HEK293 (cell line): ENCODE measurements around the gene MLN.

Source experiments
- GLI2 ChIP-seq: fragments of 450-650 bp; formaldehyde crosslinking; IDR thresholded peaks from 2 replicates; pipeline ENCODE4; 2017; ENCODE audit warnings: missing biosample characterization, missing genetic modification characterization, low read depth, borderline replicate concordance
- HOXC10 ChIP-seq: sonication (generic); formaldehyde crosslinking; IDR thresholded peaks from 2 replicates; pipeline ENCODE4 v1.8.1; 2023; ENCODE audit warnings: mild to moderate bottlenecking, missing genetic modification reagents
- KLF10 ChIP-seq: fragments of 450-650 bp; IDR thresholded peaks from 2 replicates; pipeline ENCODE4 v1.5.1; 2018; ENCODE audit warnings: missing biosample characterization, mild to moderate bottlenecking, missing genetic modification characterization
- MZF1 ChIP-seq: fragments of 450-650 bp; formaldehyde crosslinking; IDR thresholded peaks from 2 replicates; pipeline ENCODE4 v1.5.1; 2017; ENCODE audit warnings: missing biosample characterization, missing genetic modification characterization, borderline replicate concordance
- OVOL3 ChIP-seq: fragments of 450-650 bp; formaldehyde crosslinking; IDR thresholded peaks from 2 replicates; pipeline ENCODE4 v1.5.1; 2016; ENCODE audit warnings: missing biosample characterization, missing genetic modification characterization
- RBAK ChIP-seq: fragments of 450-650 bp; formaldehyde crosslinking; IDR thresholded peaks from 2 replicates; pipeline ENCODE4 v1.5.1; 2016; ENCODE audit warnings: missing biosample characterization, missing genetic modification characterization
- YY2 ChIP-seq: fragments of 450-650 bp; formaldehyde crosslinking; IDR thresholded peaks from 2 replicates; pipeline ENCODE4 v1.5.1; 2016; ENCODE audit warnings: missing biosample characterization, missing genetic modification characterization
- ZBTB20 ChIP-seq: fragments of 450-650 bp; formaldehyde crosslinking; IDR thresholded peaks from 2 replicates; pipeline ENCODE4 v1.5.1; 2016; ENCODE audit warnings: missing biosample characterization, missing genetic modification characterization
- ZBTB21 ChIP-seq: fragments of 450-650 bp; formaldehyde crosslinking; IDR thresholded peaks from 2 replicates; pipeline ENCODE4 v1.5.1; 2017; ENCODE audit warnings: missing biosample characterization, missing genetic modification characterization
- ZBTB48 ChIP-seq: fragments of 450-650 bp; formaldehyde crosslinking; IDR thresholded peaks from 2 replicates; pipeline ENCODE4 v1.5.1; 2016; ENCODE audit warnings: missing biosample characterization, missing genetic modification characterization
- ZFP37 ChIP-seq: fragments of 450-650 bp; formaldehyde crosslinking; IDR thresholded peaks from 2 replicates; pipeline ENCODE4 v1.5.1; 2016; ENCODE audit warnings: missing biosample characterization, missing genetic modification characterization
- ZNF140 ChIP-seq: fragments of 450-650 bp; formaldehyde crosslinking; IDR thresholded peaks from 2 replicates; pipeline ENCODE4 v1.5.1; 2016; ENCODE audit warnings: missing biosample characterization, missing genetic modification characterization
- ZNF146 ChIP-seq: fragments of 450-650 bp; formaldehyde crosslinking; IDR thresholded peaks from 2 replicates; pipeline ENCODE4 v1.5.1; 2016; ENCODE audit warnings: missing biosample characterization, missing genetic modification characterization
- ZNF16 ChIP-seq: fragments of 450-650 bp; formaldehyde crosslinking; IDR thresholded peaks from 2 replicates; pipeline ENCODE4 v1.5.1; 2016; ENCODE audit warnings: low read depth, missing biosample characterization, missing genetic modification characterization
- ZNF174 ChIP-seq: fragments of 450-650 bp; formaldehyde crosslinking; IDR thresholded peaks from 2 replicates; pipeline ENCODE4 v1.5.0; 2017; ENCODE audit warnings: missing biosample characterization, mild to moderate bottlenecking, missing genetic modification characterization
- ZNF175 ChIP-seq: fragments of 450-650 bp; formaldehyde crosslinking; IDR thresholded peaks from 2 replicates; pipeline ENCODE4 v1.5.1; 2016; ENCODE audit warnings: missing biosample characterization, missing genetic modification characterization
- ZNF366 ChIP-seq: fragments of 450-650 bp; formaldehyde crosslinking; conservative IDR thresholded peaks from 2 replicates; pipeline ENCODE4 v1.5.1; 2016; ENCODE audit warnings: missing biosample characterization, missing genetic modification characterization
- ZNF423 ChIP-seq: fragments of 450-650 bp; formaldehyde crosslinking; IDR thresholded peaks from 2 replicates; pipeline ENCODE4 v1.5.1; 2016; ENCODE audit warnings: missing biosample characterization, missing genetic modification characterization
- ZNF426 ChIP-seq: fragments of 450-650 bp; formaldehyde crosslinking; IDR thresholded peaks from 2 replicates; pipeline ENCODE4 v1.5.1; 2017; ENCODE audit warnings: missing biosample characterization, missing genetic modification characterization, mild to moderate bottlenecking, inconsistent platforms, moderate library complexity
- ZNF433 ChIP-seq: fragments of 450-650 bp; formaldehyde crosslinking; IDR thresholded peaks from 2 replicates; pipeline ENCODE4 v1.5.1; 2016; ENCODE audit warnings: missing biosample characterization, missing genetic modification characterization, low read depth
- ZNF510 ChIP-seq: fragments of 450-650 bp; formaldehyde crosslinking; IDR thresholded peaks from 2 replicates; pipeline ENCODE4 v1.5.1; 2018; ENCODE audit warnings: mild to moderate bottlenecking, missing genetic modification characterization, missing biosample characterization; ENCODE audit not compliant: insufficient replicate concordance
- ZNF514 ChIP-seq: fragments of 450-650 bp; formaldehyde crosslinking; IDR thresholded peaks from 2 replicates; pipeline ENCODE4 v1.5.1; 2016; ENCODE audit warnings: missing biosample characterization, missing genetic modification characterization
- ZNF560 ChIP-seq: fragments of 450-650 bp; formaldehyde crosslinking; IDR thresholded peaks from 2 replicates; pipeline ENCODE4 v1.5.1; 2017; ENCODE audit warnings: missing biosample characterization, missing genetic modification characterization, borderline replicate concordance
- ZNF624 ChIP-seq: fragments of 450-650 bp; formaldehyde crosslinking; IDR thresholded peaks from 2 replicates; pipeline ENCODE4 v1.5.1; 2017; ENCODE audit warnings: missing biosample characterization, missing genetic modification characterization
- ZNF843 ChIP-seq: fragments of 450-650 bp; formaldehyde crosslinking; IDR thresholded peaks from 2 replicates; pipeline ENCODE4 v1.5.1; 2016; ENCODE audit warnings: missing biosample characterization, missing genetic modification characterization
- ZSCAN23 ChIP-seq: fragments of 450-650 bp; formaldehyde crosslinking; IDR thresholded peaks from 2 replicates; pipeline ENCODE4 v1.5.1; 2016; ENCODE audit warnings: missing biosample characterization, missing genetic modification characterization
- TF ChIP-seq, protein P1 (sequence below): fragments of 450-650 bp; formaldehyde crosslinking; IDR thresholded peaks from 2 replicates; pipeline ENCODE4 v1.5.1; 2017; ENCODE audit warnings: missing biosample characterization, missing genetic modification characterization
- TF ChIP-seq, protein P2 (sequence below): fragments of 450-650 bp; formaldehyde crosslinking; IDR thresholded peaks from 2 replicates; pipeline ENCODE4 v1.5.1; 2016; ENCODE audit warnings: missing biosample characterization, missing genetic modification characterization
- TF ChIP-seq, protein P3 (sequence below): fragments of 450-650 bp; formaldehyde crosslinking; IDR thresholded peaks from 2 replicates; pipeline ENCODE4 v1.5.1; 2016; ENCODE audit warnings: missing biosample characterization, missing genetic modification characterization
- TF ChIP-seq, protein P4 (sequence below): fragments of 450-650 bp; formaldehyde crosslinking; IDR thresholded peaks from 2 replicates; pipeline ENCODE4 v1.5.1; 2016; ENCODE audit warnings: missing biosample characterization, missing genetic modification characterization
- TF ChIP-seq, protein P5 (sequence below): fragments of 450-650 bp; formaldehyde crosslinking; IDR thresholded peaks from 2 replicates; pipeline ENCODE4 v1.5.1; 2016; ENCODE audit warnings: missing biosample characterization, missing genetic modification characterization

Gene MLN

DNA sequence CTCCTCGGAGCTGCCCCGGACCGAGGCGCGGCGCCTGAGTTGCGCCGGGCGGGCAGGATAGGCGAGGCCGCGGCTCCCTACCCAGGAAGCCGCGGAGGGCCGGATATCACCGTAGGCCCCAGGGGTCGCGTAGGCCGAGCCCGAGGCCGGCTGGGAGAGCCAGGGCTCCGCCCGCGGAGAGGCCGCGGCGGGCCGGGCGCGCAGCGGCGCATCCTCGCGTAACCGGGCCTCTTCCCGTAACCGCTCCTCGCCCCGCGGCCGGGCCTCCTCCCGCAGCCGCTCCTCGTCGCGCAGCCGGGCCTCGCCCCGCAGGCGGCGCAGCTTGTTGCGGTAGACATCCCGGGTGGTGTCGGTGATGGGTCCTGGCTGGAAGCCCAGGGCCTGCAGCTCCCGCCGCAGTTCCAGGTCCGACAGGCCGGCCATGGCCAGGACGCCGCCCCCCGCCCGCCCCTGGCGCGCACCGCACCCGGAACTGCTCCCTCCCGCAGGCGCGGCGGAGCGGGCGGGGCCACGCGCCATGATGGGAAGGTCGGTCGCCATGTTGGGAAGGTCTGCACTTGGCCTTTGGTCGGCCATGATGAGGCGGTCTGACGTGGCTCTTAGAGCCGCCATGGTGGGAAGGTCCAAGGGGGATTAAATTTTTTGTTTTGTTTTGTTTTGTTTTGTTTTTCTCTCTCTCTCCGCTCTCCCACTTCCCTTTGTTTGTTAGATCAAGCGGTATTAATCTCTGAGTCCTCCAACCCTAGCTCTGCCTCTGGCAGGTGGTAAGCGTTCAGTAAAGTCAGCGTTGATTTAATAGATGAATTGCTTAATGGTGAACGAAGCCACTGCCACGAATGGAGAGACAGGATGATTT, 14.9 kb downstream of the MLN start, which contains the start of gene LEMD2 (continued):
- TF ChIP-seq ZNF366 (tag by site-specific recombination) (no peak), ZFP37 (tag by site-specific recombination) (no peak), ZNF16 (tag by site-specific recombination) (no peak), ZNF175 (tag by site-specific recombination) (no peak), ZNF624 (tag by site-specific recombination) (no peak), ZNF174 (tag by site-specific recombination) (no peak), ZNF146 (tag by site-specific recombination) (no peak; the same call in 1 of the 2 replicates), RBAK (tag by site-specific recombination) (no peak), ZBTB21 (peak; percentile 57; the same call in 1 of the 2 replicates), ZNF423 (tag by site-specific recombination) (no peak), ZNF140 (tag by site-specific recombination) (no peak), OVOL3 (tag by site-specific recombination) (peak; percentile 52; the same call in 1 of the 2 replicates), ZNF843 (peak; percentile 67; the same call in 1 of the 2 replicates), MZF1 (tag by site-specific recombination) (no peak), ZSCAN23 (tag by site-specific recombination) (peak; percentile 54; the same call in 1 of the 2 replicates), ZNF426 (tag by site-specific recombination) (no peak), ZNF560 (no peak), ZBTB20 (peak; percentile 76; the same call in 1 of the 2 replicates), ZBTB48 (tag by site-specific recombination) (0 out of 2 replicates have a peak, but pooled peaks have one; percentile 6), ZNF514 (no peak), KLF10 (tag by site-specific recombination) (peak; percentile 95), ZNF510 (tag by site-specific recombination) (no peak), YY2 (tag by site-specific recombination) (peak; percentile 100), ZNF433 (tag by site-specific recombination) (no peak), HOXC10 (no peak), GLI2 (tag by site-specific recombination) (no peak)
- TF ChIP-seq, protein P1, sequence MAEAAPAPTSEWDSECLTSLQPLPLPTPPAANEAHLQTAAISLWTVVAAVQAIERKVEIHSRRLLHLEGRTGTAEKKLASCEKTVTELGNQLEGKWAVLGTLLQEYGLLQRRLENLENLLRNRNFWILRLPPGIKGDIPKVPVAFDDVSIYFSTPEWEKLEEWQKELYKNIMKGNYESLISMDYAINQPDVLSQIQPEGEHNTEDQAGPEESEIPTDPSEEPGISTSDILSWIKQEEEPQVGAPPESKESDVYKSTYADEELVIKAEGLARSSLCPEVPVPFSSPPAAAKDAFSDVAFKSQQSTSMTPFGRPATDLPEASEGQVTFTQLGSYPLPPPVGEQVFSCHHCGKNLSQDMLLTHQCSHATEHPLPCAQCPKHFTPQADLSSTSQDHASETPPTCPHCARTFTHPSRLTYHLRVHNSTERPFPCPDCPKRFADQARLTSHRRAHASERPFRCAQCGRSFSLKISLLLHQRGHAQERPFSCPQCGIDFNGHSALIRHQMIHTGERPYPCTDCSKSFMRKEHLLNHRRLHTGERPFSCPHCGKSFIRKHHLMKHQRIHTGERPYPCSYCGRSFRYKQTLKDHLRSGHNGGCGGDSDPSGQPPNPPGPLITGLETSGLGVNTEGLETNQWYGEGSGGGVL (tag by site-specific recombination) = no peak; the same call in 1 of the 2 replicates
- TF ChIP-seq, protein P2, sequence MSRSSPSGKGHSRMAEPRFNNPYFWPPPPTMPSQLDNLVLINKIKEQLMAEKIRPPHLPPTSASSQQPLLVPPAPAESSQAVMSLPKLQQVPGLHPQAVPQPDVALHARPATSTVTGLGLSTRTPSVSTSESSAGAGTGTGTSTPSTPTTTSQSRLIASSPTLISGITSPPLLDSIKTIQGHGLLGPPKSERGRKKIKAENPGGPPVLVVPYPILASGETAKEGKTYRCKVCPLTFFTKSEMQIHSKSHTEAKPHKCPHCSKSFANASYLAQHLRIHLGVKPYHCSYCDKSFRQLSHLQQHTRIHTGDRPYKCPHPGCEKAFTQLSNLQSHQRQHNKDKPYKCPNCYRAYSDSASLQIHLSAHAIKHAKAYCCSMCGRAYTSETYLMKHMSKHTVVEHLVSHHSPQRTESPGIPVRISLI (tag by site-specific recombination) = no peak
- TF ChIP-seq, protein P3, sequence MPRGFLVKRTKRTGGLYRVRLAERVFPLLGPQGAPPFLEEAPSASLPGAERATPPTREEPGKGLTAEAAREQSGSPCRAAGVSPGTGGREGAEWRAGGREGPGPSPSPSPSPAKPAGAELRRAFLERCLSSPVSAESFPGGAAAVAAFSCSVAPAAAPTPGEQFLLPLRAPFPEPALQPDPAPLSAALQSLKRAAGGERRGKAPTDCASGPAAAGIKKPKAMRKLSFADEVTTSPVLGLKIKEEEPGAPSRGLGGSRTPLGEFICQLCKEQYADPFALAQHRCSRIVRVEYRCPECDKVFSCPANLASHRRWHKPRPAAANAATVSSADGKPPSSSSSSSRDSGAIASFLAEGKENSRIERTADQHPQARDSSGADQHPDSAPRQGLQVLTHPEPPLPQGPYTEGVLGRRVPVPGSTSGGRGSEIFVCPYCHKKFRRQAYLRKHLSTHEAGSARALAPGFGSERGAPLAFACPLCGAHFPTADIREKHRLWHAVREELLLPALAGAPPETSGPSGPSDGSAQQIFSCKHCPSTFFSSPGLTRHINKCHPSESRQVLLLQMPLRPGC (tag by site-specific recombination) = peak; percentile 37; the same call in 1 of the 2 replicates
- TF ChIP-seq, protein P4, sequence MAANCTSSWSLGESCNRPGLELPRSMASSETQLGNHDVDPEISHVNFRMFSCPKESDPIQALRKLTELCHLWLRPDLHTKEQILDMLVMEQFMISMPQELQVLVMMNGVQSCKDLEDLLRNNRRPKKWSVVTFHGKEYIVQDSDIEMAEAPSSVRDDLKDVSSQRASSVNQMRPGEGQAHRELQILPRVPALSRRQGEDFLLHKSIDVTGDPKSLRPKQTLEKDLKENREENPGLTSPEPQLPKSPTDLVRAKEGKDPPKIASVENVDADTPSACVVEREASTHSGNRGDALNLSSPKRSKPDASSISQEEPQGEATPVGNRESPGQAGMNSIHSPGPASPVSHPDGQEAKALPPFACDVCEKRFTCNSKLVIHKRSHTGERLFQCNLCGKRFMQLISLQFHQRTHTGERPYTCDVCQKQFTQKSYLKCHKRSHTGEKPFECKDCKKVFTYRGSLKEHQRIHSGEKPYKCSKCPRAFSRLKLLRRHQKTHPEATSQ (tag by site-specific recombination) = no peak
- TF ChIP-seq, protein P5, sequence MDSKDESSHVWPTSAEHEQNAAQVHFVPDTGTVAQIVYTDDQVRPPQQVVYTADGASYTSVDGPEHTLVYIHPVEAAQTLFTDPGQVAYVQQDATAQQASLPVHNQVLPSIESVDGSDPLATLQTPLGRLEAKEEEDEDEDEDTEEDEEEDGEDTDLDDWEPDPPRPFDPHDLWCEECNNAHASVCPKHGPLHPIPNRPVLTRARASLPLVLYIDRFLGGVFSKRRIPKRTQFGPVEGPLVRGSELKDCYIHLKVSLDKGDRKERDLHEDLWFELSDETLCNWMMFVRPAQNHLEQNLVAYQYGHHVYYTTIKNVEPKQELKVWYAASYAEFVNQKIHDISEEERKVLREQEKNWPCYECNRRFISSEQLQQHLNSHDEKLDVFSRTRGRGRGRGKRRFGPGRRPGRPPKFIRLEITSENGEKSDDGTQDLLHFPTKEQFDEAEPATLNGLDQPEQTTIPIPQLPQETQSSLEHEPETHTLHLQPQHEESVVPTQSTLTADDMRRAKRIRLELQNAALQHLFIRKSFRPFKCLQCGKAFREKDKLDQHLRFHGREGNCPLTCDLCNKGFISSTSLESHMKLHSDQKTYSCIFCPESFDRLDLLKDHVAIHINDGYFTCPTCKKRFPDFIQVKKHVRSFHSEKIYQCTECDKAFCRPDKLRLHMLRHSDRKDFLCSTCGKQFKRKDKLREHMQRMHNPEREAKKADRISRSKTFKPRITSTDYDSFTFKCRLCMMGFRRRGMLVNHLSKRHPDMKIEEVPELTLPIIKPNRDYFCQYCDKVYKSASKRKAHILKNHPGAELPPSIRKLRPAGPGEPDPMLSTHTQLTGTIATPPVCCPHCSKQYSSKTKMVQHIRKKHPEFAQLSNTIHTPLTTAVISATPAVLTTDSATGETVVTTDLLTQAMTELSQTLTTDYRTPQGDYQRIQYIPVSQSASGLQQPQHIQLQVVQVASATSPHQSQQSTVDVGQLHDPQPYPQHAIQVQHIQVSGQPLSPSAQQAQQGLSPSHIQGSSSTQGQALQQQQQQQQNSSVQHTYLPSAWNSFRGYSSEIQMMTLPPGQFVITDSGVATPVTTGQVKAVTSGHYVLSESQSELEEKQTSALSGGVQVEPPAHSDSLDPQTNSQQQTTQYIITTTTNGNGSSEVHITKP = peak; percentile 63
